T-helper 1 cell treated with Interleukin-12 subunit alpha and Interleukin-12 subunit beta and Interleukin-4 antibody, amounts not matched to agents 30 μg/mL and 1 μg/mL, for 36 hours (primary cell): ENCODE results near the gene USP7.

Experiments
- H3K27ac Mint-ChIP-seq: one replicate; pipeline ENCODE4 v1.8.0; 2021; ENCODE audit warnings: mild to moderate bottlenecking, mixed read lengths
- H3K27me3 Mint-ChIP-seq: one replicate; pipeline ENCODE4 v1.8.0; 2021; ENCODE audit warnings: low read depth, mixed read lengths
- H3K36me3 Mint-ChIP-seq: one replicate; pipeline ENCODE4 v1.8.0; 2021; ENCODE audit warnings: low read depth, mixed read lengths
- H3K4me1 Mint-ChIP-seq: one replicate; pipeline ENCODE4 v1.8.0; 2021; ENCODE audit warnings: low read depth, mixed read lengths
- H3K4me3 Mint-ChIP-seq: one replicate; pipeline ENCODE4 v1.8.0; 2021; ENCODE audit warnings: mild to moderate bottlenecking, moderate library complexity, mixed read lengths
- H3K9me3 Mint-ChIP-seq: one replicate; pipeline ENCODE4 v1.8.0; 2021; ENCODE audit warnings: mixed read lengths

The USP7 gene

DNA sequence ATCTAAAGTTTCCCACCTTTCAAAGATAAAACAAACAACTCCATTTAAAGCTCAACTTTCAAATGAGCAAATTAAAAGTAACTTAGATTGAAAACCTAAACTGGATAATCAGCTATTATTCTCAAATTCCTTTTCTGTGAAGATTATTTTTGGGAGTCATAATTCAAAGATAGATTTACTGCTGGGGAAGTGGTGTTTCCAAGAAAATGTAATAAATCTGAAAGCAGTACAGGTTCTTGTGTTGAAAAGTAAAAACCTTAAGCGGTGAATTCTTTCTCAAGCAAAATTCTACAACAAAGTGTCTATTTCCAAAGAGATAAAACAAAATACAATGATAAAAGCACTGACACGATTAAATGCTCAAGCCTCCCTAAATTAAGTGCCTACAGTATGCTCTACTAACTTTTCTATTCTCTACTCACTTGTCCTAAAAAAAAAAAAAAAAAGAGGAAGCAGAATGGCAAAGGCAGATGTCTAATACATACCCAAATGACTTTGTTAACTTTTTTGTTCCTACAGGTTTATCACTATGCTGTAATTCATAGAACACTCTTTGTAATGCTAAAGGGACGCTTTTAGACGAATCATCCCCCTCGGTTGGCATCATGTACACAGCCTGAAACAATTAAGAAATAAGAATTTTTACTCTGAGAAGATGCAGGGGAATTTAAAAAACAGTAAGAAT, 47.0 kb downstream of the USP7 start:
- Mint-ChIP-seq H3K9me3 (no peaks in the 10 kb centered on the region), H3K27ac (no peak overlapping the region), H3K4me3 (no peak overlapping the region), H3K36me3 (peaks cover 62% of the 10 kb centered on the region), H3K4me1 (peaks cover 48% of the 10 kb centered on the region), H3K27me3 (no peaks in the 10 kb centered on the region)

DNA sequence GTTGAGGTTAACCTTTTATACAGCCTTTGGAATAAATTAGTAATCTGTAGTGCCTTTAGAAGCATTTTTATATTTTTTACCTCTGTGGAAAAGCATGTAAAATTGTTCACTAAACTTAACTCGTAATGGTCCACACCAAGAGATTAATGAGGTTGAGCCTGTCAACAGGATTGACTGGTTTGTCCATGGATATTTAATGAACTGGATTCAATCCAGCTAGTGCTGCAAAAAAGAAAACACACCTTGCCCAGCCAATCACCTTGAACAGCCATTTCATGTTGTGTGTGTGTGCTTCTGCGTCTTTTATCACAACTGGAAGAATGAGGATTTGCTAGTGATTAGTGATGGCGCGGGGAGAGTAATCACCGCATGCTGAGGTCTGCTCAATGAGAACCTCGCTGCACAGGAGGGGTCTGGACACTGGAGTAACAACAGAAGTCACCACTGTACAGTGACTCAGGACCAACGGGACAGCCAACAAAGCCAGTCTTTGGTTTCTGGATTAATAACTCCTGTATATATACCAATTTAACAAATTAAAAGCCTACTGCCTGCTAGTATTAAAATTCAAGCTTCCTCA, 47.9 kb downstream of the USP7 start:
- Mint-ChIP-seq H3K9me3 (no peaks in the 10 kb centered on the region), H3K4me3 (no peak overlapping the region), H3K36me3 (peaks cover 61% of the 10 kb centered on the region), H3K4me1 (peaks cover 40% of the 10 kb centered on the region), H3K27ac (no peak overlapping the region), H3K27me3 (no peaks in the 10 kb centered on the region)

DNA sequence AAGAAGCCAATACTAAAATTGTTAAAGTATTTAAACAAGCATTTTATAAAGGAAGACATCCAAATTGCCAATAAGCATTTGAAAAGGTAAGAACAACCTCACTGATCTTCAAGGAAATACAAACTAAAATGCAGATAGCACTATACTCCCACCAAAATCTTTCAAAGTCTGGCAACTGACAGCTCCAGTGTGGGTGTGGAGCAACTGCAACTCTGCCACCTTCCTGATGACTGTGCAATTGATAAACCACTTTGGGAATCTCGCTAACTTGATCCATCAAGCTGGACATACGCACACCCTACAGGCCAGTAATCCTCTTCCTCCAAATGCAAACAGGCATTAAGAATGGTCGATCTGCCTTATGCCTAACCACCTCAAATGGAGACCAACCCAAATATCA, 49.6 kb downstream of the USP7 start:
- Mint-ChIP-seq H3K4me1 (peaks cover 31% of the 10 kb centered on the region), H3K27me3 (no peaks in the 10 kb centered on the region), H3K36me3 (peaks cover 57% of the 10 kb centered on the region), H3K4me3 (no peak overlapping the region), H3K9me3 (no peaks in the 10 kb centered on the region), H3K27ac (peak overlapping the region; percentile 31)

DNA sequence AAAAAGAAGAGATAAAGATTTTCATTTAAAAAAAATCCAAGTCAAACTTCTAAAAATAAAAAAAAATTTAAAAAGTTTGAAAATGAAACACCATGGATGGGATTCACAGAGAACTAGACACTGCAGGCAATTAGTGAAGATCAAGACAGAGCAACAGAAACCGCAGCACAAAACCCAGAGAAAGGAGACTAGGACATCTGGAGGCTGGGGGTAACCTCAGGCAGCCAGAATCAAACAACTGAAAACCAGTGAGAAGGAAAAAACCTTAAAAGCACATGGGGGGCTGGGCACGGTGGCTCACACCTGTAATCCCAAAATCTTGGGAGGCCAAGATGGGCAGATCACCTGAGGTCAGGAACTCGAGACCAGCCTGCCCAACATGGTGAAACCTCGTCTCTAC, 50.9 kb downstream of the USP7 start:
- Mint-ChIP-seq H3K36me3 (peaks cover 58% of the 10 kb centered on the region), H3K4me1 (peaks cover 34% of the 10 kb centered on the region), H3K27me3 (no peaks in the 10 kb centered on the region), H3K27ac (no peak overlapping the region), H3K4me3 (no peak overlapping the region), H3K9me3 (no peaks in the 10 kb centered on the region)

DNA sequence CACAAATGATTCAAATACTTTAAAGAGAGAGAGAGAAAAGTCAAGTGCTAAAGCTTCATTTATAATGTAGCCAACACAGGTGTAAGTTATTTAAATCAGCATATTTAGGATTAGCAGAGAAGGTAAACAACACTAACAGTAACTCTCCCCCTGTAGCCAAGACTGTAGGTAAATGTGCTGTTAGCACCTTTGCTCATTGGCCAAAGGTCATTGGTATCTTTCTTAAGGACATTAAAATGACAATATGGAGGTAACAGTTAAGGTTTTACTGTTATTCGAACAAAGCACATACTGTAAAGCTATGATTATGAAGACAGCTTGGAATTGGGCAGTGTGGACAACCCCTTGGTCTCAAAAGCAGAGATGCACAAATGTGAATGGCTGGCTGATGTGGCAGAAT, 52.9 kb downstream of the USP7 start:
- Mint-ChIP-seq H3K4me1 (peaks cover 25% of the 10 kb centered on the region), H3K27ac (peak overlapping the region; percentile 43), H3K9me3 (no peaks in the 10 kb centered on the region), H3K4me3 (no peak overlapping the region), H3K27me3 (no peaks in the 10 kb centered on the region), H3K36me3 (peaks cover 51% of the 10 kb centered on the region)

DNA sequence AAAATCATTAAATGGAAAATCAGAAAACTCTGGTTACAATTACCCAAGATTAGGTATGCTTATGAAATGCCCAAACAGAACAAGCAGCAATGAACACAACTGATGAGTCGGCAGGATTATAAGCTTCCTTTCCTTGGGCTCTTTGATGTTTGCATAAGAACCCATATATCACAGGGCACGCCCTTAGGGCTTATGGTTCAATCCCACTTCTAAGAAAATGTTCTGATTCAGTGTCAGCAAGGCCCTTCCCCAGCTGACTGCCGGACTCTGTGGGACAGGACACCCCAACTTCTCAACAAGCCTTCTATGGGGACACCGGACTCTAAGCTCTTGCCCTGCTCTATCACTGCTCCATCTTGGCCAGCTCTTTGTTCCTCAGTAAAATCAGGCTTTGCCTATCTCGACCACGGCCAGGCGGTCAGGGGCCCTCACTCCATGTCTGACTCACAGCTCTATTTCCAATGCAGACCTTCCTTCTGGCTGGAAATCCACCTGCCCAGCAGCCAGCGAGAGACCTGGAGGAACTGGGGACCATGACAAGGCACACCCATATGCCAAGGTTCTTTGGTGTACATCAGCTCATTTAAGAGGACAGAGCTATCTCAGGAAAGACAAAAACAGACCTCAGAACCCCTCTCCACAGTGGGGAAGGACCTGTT, 54.8 kb downstream of the USP7 start:
- no peaks in the 10 kb centered on the region for H3K27me3 Mint-ChIP-seq
- no peak overlapping the region for H3K4me3 Mint-ChIP-seq
- no peaks in the 10 kb centered on the region for H3K9me3 Mint-ChIP-seq
- H3K27ac Mint-ChIP-seq: no peak overlapping the region
- peaks cover 48% of the 10 kb centered on the region for H3K36me3 Mint-ChIP-seq
- H3K4me1 Mint-ChIP-seq: peaks cover 14% of the 10 kb centered on the region

DNA sequence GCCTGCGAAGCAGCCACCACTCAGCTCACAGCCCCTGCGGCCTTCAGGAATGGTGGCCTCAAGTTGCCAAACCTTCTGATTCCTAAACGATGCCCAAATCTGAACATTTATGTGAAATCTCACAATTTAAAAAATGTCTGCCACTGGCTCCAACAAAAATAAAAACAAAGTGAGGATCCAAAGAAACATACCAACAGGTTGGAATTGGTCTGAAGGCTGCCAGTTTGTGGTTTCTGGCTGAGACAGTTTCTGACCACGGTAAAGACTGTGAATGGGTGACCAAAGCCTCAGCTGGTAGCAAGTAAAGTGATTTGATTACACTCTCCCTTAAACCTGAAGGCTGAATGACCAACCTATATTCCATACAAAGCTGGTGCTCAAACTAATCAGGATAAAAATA, 56.6 kb downstream of the USP7 start:
- H3K9me3 Mint-ChIP-seq: no peaks in the 10 kb centered on the region
- peaks cover 50% of the 10 kb centered on the region for H3K36me3 Mint-ChIP-seq
- H3K27ac Mint-ChIP-seq: no peak overlapping the region
- peaks cover 13% of the 10 kb centered on the region for H3K4me1 Mint-ChIP-seq
- no peak overlapping the region for H3K4me3 Mint-ChIP-seq
- no peaks in the 10 kb centered on the region for H3K27me3 Mint-ChIP-seq

DNA sequence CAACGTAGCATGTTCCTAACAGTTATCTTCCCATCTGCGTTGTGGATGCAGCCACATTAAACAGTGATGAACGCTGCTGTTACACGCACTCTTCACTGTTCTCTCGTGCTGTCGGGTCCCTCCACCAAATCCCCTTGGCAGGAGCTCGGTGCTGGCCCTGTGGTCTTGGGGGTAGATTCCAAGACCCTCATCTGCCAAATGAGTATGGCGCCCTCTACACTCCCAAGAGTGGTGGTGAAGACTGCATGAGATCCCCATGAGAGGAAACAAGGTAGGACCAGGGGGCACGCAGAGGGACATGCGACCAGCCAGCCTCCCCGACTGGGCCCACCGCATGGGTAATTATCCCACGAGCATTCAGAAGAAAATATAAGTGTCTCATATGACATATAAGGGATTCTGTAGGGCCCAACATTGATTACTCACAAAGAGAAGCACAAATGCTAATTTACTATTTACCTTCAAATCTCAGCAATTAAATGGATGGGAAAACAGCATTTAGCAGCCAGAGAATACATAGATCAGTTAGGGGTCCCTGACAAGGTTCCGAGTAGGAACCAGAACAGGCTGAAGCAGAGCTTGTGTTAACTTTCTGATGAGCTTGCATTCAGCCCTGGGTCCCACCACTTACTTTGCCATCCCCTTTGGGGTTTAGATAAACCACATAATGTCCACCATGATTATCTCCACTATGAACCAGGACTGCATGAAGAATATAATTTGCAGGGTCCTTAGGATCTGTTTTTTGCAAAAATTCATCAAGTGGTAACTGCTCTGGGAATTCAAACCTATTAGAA, 57.7 kb downstream of the USP7 start:
- peaks cover 13% of the 10 kb centered on the region for H3K4me1 Mint-ChIP-seq
- no peak overlapping the region for H3K4me3 Mint-ChIP-seq
- peaks cover 56% of the 10 kb centered on the region for H3K36me3 Mint-ChIP-seq
- H3K27me3 Mint-ChIP-seq: no peaks in the 10 kb centered on the region
- no peak overlapping the region for H3K27ac Mint-ChIP-seq
- no peaks in the 10 kb centered on the region for H3K9me3 Mint-ChIP-seq

DNA sequence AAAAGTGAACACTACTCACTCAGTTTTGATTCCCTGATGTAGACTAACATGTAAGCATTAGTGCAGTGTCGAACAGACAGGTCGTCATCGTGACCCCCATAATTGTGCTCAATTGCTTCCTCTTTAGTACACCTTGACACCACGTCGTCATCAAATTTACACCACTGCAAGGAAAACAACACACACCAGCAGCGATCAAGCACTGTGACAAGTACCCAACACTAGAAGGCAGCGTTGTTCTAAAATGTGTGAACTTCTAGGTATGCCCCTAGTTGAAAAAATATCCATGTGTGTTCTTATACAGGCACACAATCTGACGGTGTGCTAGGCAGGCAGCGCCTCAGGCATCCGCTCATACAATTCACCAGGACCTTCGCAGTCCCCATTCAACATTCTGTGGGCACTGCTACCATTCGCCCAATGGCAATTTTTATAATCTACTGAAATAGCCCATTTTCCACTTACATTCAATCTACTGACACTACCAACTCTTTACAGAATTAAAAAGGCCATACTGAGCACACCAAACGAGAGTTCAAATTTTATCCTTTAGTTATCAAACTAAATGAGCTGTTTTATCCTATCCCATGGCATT, 58.4 kb downstream of the USP7 start:
- H3K27ac Mint-ChIP-seq: no peak overlapping the region
- H3K27me3 Mint-ChIP-seq: no peaks in the 10 kb centered on the region
- H3K9me3 Mint-ChIP-seq: no peaks in the 10 kb centered on the region
- peaks cover 56% of the 10 kb centered on the region for H3K36me3 Mint-ChIP-seq
- H3K4me1 Mint-ChIP-seq: peaks cover 10% of the 10 kb centered on the region
- H3K4me3 Mint-ChIP-seq: no peak overlapping the region

DNA sequence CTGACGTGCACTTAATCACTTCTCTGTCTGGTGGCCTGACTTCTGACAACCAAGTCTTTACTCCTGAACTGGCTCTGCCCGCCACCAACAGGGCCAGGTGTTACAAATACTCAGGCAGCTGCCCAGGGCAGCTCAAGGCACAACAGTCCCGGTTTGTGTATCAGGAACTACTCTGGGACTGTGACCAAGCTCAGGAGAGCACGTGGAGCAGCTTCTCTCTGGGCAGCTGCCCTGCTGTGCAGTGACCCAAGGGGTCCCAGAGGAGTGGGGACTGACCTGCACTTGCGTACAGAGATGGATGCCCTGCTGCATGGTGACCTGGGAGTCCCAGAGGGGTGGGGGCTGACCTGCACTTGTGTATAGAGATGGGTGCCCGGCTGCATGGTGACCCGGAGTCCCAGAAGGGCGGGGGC, 59.7 kb downstream of the USP7 start:
- Mint-ChIP-seq H3K36me3 (peaks cover 66% of the 10 kb centered on the region), H3K4me3 (no peak overlapping the region)

DNA sequence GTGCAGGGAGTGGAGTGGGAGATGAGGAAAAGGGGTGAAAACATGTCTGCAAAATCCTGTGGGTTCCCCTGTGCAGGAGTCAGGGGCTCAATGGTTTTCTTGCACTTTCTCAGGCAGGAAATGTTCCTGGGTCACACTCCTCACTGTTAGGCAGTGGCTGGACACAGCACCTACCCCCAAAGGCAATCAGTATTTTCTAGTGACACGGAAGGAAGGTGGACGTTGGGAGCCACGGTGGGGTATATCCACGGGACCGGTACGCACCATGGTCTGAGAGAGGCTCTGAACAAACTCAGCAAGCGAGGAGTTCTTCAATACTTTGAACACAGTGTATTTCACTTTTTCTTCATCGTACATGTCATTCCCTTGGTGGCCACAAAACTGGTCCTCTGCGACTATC, 60.7 kb downstream of the USP7 start:
- Mint-ChIP-seq H3K27ac (no peak overlapping the region), H3K4me3 (no peak overlapping the region), H3K4me1 (peaks cover under 1% of the 10 kb centered on the region), H3K27me3 (no peaks in the 10 kb centered on the region), H3K36me3 (peaks cover 67% of the 10 kb centered on the region), H3K9me3 (no peaks in the 10 kb centered on the region)

More for the DNA sequence above, 59.7 kb downstream of the USP7 start:
- Mint-ChIP-seq H3K27ac (no peak overlapping the region), H3K4me1 (peaks cover 7% of the 10 kb centered on the region), H3K27me3 (no peaks in the 10 kb centered on the region), H3K9me3 (no peaks in the 10 kb centered on the region)

DNA sequence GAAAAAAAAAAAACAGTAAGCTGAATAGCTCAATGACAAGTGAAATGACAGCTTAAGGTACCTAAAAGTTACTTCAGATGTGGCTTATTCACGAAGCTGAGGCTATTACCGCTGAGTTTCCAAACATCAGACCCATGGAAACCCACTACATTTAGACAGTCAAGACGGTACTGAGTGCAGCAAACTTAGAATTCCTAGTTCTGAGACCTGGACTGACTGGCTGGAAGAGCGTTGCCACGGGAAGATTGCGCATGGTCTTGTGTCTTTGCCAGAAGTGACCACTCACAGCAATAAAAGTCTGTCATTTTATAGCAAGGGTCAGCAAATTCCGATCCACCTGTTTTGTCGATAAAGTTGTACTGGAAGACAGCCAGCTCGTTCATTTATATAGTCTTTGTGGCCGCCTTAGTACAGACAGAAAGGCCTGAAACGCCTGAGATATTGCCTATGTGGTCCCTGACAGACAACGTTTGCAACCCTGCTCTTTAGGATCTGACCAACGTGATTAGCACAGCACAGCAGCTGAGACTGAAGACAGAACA, 62.3 kb downstream of the USP7 start:
- no peak overlapping the region for H3K27ac Mint-ChIP-seq
- H3K4me3 Mint-ChIP-seq: no peak overlapping the region
- no peaks in the 10 kb centered on the region for H3K9me3 Mint-ChIP-seq
- no peaks in the 10 kb centered on the region for H3K4me1 Mint-ChIP-seq
- peaks cover 73% of the 10 kb centered on the region for H3K36me3 Mint-ChIP-seq
- H3K27me3 Mint-ChIP-seq: no peaks in the 10 kb centered on the region

DNA sequence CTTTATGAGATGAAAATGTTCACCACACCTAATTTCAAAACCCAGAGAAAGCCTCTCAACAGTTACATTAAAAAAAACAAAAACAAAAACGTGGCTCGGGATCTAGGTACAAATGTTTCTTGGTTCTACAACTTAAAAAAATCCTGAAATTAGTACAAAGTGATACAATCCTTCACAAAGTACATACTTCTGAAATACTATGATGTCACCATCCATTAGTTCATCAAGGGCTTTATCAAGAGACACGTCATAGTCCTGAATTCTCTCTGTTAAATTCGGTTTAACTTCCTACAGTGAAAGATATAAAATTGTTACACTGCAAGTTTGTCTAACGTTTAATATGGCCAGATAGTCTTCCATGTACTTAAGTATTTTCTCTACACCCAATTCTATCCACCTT, 63.4 kb downstream of the USP7 start:
- Mint-ChIP-seq H3K9me3 (no peaks in the 10 kb centered on the region), H3K36me3 (peaks cover 68% of the 10 kb centered on the region), H3K27ac (no peak overlapping the region), H3K4me3 (no peak overlapping the region), H3K4me1 (no peaks in the 10 kb centered on the region), H3K27me3 (no peaks in the 10 kb centered on the region)

DNA sequence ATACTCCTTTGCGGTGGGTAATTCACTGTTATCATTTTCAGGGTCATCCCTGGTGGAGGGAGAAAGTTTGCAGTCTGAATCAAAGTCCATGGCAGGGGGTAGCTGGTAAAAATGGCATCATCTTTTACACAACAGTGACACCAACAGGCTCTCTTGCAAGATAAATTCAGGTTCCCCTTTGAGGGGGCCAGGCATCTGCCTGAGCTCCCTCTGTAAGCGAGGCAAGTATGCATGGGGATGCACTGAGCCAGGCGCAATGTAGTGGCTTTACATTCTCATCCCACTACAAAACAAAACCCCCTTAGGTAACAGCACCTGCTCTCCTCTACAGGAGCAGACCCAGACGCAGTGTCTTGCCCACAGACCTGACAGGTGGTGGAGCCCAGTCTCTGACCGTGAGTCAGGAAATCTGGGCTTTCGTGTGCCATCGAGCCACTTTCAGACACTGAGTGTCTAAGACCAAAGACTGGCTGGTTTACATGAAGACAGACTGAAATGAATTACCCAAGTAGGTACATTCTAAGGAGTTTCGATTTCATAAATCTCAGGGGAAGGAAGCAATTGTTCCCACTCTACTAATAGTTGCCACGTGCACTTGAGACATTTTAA, 63.9 kb downstream of the USP7 start:
- Mint-ChIP-seq H3K27ac (no peak overlapping the region), H3K9me3 (no peaks in the 10 kb centered on the region), H3K4me1 (no peaks in the 10 kb centered on the region), H3K4me3 (no peak overlapping the region), H3K27me3 (no peaks in the 10 kb centered on the region), H3K36me3 (peaks cover 68% of the 10 kb centered on the region)
